Stimulated activated CD8-positive, alpha-beta memory T cell treated with anti-CD3 and anti-CD28 coated beads, Interleukin-12 subunit alpha, Interleukin-12 subunit beta, amount 100 ng/mL, for 1 hour (primary cell): ENCODE data around the gene SEMA5A.

Experiments used
- DNase-seq: peaks from one replicate; pipeline ENCODE4 v3.0.0-alpha.2; 2020; ENCODE audit warnings: low read depth

The SEMA5A gene

DNA sequence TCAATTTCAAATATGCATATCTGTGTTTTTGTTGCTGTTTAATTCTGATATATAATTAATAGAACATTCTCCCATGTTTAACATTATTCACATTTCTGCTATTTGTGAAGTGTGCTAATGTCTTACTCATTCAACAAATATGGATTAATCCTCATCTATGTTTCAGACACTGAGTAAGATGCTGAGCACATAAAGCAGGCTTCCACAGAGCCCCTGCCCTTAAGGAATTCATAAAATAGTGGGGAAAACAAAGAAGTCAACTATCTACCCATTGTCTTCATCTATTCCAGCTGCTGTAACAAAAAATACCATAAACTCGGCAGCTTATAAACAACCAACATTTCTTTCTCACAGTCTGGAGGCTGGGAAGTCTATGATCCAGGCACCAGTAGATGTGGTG is 333.3 kb downstream of the SEMA5A start:
- no peak for DNase-seq

GRCh38 chr5:9209846-9210492 is 335.9 kb downstream of the SEMA5A start:
- no peak for DNase-seq

DNA sequence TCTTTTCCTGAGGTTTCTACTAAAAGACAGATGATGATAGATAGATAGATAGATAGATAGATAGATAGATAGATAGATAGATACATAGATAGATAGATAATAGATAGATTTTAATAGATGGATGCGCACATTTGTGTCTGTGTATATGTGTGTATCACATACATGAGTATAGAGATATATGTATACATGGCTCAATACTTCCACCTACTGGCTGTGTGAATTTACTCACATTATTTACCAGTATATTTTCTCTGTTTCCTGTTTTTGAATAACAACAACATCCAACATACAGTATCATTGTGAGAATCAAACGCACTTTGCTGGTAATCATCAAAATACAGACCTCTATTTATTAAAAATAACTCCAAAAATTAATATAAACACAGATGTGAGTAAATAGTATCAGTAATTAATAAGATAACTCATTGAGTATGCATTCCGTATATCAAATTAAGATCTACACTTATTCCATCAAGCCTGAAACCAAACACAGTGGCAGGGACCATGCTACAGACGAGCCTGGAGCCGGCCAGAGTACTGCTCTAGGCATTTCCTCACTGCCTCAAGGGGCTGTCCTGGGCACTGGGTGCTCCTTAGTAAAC is 338.0 kb downstream of the SEMA5A start:
- DNase-seq: no peak

- DNase-seq: no peak
Measured at GRCh38 chr5:9202636-9203035, 343.2 kb downstream of the SEMA5A start.

GRCh38 chr5:9201761-9202160 is 344.1 kb downstream of the SEMA5A start:
- no peak for DNase-seq

DNA sequence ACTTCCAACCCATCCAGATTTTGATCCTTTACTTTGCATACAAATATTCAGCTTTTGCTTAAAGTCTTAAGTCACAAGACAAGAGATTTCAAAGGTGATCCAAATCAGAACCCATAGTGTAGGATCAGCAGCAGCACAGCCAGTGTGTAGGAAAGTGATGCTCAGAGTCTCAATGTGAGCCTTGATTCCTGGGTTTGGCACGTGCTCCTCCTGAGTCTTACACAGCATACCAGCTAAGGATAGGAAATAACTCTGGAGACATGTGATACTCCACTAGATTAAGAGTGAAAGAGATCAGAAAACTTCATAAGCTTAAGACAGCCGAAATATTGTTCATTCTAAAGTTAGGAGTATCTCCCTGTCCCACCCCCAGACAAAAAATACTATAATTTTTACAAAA is 344.9 kb downstream of the SEMA5A start:
- no peak for DNase-seq

GRCh38 chr5:9198394-9198793 is 347.5 kb downstream of the SEMA5A start:
- DNase-seq: no peak

GRCh38 chr5:9197881-9198260 is 348.0 kb downstream of the SEMA5A start:
- DNase-seq: no peak

DNA sequence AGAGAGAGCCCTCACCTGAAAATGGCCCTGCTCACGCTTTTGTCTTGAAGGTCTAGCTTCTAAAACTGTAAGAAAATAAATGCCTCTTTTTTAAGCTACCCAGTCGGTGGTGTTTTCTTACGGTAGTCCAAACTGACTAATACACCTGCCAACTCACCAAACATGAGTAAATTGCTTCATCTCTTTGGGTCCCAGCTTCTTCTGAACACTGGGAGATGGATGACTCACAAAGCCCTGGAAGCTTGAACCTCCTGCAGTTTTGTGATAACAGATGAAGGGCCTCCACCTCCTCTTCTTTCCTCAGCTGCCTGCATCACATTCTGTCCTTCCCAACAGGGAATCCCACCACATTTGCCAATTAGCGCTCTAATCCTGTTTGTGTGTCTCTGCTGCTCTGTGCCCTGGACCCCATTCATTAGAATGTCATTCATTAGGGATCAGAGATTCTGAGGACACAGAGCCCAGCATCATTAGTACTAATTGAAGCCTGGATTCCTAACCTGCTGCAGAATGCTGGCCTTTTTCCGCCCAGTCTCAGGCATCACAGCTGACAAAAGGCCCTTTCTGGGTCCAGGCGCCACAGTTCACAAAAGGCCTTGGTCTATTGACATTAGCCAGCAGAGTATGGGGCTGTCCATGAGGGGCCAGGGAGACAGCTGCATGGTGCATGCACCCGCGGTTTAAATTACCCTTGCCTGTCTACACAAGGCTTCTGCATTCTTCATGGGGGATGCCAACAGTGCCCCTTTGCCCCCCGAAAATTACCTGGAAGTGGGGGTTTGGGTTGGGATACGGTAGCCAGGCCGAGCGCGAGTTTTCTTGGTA is 349.3 kb downstream of the SEMA5A start:
- DNase-seq: no peak

DNA sequence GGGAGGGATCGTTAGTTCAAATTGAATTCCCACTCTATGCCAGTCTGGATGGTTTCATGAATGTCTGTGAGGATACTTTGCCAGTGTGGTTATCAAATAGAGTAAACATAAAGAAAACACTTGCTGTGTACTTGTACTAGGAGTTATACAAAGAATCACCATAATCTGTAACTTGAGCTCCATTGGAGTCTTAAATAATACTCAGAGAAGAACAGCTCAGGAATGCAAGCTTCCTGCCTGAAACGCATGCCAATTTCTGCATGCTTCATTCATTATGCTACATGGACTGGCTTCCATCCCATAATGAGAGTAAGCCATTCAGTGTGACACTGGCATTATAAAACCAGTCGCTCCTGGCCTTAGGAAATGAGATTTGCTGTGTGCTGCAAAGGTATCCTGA is 351.4 kb downstream of the SEMA5A start:
- no peak for DNase-seq

DNA sequence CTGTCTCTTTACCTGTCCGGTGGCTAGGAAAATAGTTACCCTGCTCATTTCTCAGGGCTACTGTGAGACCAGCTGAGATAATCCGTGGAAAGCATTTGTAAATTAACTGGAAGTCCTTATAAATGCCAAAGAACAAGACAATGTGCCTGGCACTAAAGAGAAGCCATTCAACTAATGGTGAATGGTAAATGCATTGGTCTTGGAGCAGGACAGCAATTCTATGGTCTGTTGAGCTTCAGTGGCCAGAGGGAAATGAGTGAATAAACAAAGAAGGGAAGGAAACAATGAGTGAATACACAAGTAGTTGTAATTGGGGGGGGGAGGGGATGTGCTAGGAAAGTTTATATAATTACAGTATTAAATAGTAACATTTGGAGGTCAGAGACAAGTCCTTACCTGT is 353.6 kb downstream of the SEMA5A start:
- DNase-seq: no peak

- no peak for DNase-seq
Measured at GRCh38 chr5:9189681-9190080, 356.2 kb downstream of the SEMA5A start.

- no peak for DNase-seq
Measured at GRCh38 chr5:9188956-9189355, 356.9 kb downstream of the SEMA5A start.

GRCh38 chr5:9188131-9188530 is 357.7 kb downstream of the SEMA5A start:
- no peak for DNase-seq

- no peak for DNase-seq
Measured at GRCh38 chr5:9187614-9188013, 358.3 kb downstream of the SEMA5A start.

DNA sequence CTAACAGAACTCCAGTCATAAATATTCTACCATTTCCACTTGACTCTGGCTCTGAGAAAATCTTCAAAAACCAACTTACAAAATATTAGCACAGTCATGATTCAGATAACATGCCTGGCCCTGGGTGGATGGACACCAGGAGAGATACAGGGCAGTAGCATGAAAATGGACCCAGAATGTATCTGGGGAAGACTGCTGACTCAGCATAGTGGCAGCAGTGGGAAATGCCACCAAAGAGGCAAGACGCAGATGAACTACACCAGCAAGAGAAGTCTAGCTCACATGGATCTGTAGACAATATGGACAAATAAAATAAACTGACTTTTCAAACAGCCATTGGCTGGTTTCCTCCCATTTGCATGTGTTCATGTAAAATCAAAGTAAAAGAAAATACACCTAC is 359.8 kb downstream of the SEMA5A start:
- DNase-seq: no peak

DNA sequence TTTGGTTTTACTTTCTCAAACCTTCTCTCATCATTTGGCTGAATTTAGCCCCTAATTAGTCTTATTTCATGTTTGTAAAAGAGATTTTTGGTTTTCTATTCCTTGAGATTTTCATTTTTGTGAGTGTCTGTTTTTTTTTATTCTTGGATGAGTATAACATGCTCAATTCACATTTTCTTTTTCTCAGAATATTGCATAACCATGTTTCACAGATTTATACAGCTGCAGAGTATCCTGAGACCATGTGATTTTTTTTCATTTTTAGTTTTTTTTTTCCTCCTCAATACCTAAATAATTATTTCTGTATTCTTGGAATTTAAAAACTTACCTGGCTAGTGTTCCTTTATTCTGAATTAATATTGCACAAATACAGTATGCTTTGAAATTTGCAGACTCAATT is 361.9 kb downstream of the SEMA5A start:
- no peak for DNase-seq

DNA sequence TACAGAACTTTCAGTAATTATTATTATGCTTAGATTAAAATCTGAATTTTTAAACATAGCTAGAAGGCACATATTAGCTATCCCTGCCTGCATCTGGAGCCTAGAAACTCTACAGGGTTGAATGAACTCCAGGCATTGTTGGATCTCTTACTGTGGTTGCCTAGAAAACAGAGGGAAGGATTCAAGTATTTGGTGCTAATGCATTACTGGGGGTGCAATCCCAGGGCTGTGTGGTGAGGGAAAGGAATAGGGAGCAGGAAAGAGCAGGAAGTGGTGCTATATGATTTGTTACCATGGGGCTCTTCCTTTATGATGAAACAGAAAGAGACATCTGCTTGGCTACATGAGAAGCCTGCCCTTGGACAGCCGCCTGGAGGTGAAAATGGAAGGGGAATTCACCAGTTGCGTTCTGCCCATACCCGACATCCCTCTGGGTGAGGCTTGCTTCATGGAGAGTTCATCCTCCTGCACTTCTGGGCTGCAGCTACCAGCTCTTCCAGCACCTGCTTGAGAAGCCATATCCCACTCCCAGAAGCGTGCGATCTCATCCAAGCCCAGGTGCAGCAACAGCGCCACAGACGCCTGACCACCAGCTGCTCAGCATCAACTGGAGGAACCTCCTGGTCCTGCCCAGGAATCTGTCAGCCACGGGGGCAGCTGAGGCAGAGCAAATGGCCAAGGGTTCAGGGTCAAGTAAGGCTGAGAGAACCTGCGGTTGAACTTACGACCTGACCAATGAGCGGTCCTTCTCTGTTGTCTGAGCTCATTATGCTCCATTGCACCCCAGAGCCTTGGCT is 362.8 kb downstream of the SEMA5A start:
- no peak for DNase-seq

- DNase-seq: no peak
Measured at GRCh38 chr5:9176641-9177040, 369.2 kb downstream of the SEMA5A start.

DNA sequence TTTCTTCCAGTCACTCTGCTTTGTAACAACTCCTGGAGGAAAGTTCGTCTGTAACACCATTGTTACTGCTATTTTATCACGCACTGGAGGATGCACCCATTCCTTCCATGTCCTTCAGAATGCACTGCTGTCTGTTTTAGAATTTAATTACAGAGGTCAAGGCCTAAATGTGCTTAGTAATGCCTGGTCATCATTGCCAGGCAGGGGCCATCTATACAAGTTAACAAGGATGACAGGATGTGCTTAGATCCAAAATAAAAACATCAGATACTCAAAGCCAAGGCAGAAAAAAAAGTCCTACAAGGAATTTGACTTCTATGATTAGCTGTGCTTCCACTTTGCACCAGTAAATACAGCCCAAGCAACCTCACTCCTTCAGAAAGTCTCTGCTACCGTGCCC is 371.4 kb downstream of the SEMA5A start:
- no peak for DNase-seq

DNA sequence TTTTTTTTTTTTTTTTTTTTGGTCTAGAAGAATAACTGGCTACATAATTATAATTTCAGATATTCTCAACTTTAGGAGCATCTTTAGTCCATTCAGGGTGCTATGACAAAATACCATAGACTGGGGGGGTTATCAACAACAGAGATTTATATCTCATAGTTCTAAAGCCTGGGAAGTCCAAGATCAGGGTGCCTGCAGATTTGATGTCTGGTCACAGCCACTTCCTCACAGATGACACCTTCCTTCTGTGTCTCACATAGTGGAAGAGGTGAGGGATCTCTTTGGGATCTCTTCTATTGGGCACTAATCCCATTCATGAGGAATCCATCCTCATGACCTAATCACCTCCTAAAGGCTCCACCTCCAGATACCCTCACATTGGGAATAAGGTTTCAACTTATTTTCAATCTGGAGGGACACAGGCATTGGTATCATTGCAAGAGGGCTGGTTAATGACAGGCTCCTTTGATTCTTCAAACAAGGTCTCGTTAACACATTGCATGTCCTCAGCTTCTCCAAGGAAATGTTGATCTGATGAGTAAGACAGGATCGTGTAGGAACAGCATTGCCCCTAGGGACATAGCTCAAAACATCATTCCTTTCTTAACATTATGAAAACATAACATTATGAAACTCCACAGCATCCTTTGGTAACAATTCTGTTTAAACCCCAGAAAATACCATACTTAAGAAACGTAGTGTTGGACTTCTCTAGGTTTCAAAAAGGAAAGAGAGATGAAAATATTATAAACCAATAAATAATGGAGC is 372.4 kb downstream of the SEMA5A start:
- DNase-seq: no peak

GRCh38 chr5:9170026-9170425 is 375.8 kb downstream of the SEMA5A start:
- no peak for DNase-seq
